SK-N-SH treated with all-trans-retinoic acid at 6 μM for 48 hours (cell line): ENCODE results near the gene ZNF184.
A peak's percentile ranks its signal among the peaks of the same experiment; 100 is the strongest.

Experiments used
- ATAC-seq: fragments of 200-7000 bp; cut with Tn5 transposase; 3 replicates; pipeline ENCODE4 v1.9.1; 2020; ENCODE audit warnings: mild to moderate bottlenecking, moderate library complexity
- ARNTL ChIP-seq: fragments of 450-650 bp; formaldehyde crosslinking; IDR thresholded peaks from 2 replicates; pipeline ENCODE4 v1.5.0; 2020; ENCODE audit warnings: low read depth, mild to moderate bottlenecking, moderate library complexity, borderline replicate concordance
- ESRRG ChIP-seq: fragments of 250-450 bp; sonication (Bioruptor Pico); IDR thresholded peaks from 2 replicates; pipeline ENCODE4 v1.6.1; 2021; ENCODE audit warnings: mild to moderate bottlenecking
- GLIS3 ChIP-seq: fragments of 250-450 bp; sonication (Bioruptor Pico); IDR thresholded peaks from 2 replicates; pipeline ENCODE4 v1.5.0; 2020; ENCODE audit warnings: mild to moderate bottlenecking, moderate library complexity
- ISL1 ChIP-seq: fragments of 250-450 bp; sonication (Bioruptor Pico); IDR thresholded peaks from 2 replicates; pipeline ENCODE4 v2.1.2; 2022; ENCODE audit warnings: mild to moderate bottlenecking, moderate library complexity
- OSR1 ChIP-seq: fragments of 250-450 bp; sonication (Bioruptor Pico); IDR thresholded peaks from 2 replicates; pipeline ENCODE4 v1.8.0; 2022; ENCODE audit warnings: moderate library complexity, mild to moderate bottlenecking, inconsistent platforms
- RARB ChIP-seq: fragments of 250-450 bp; sonication (Bioruptor Pico); IDR thresholded peaks from 2 replicates; pipeline ENCODE4 v1.8.0; 2021; ENCODE audit warnings: mild to moderate bottlenecking, moderate library complexity
- SNAI2 ChIP-seq: fragments of 250-450 bp; sonication (Bioruptor Pico); IDR thresholded peaks from 2 replicates; pipeline ENCODE4 v1.5.0; 2020; ENCODE audit warnings: mild to moderate bottlenecking, moderate library complexity
- TOX ChIP-seq: fragments of 250-450 bp; sonication (Bioruptor Pico); IDR thresholded peaks from 2 replicates; pipeline ENCODE4 v1.8.0; 2021; ENCODE audit warnings: mild to moderate bottlenecking, moderate library complexity, borderline replicate concordance
- ZC3H10 ChIP-seq: fragments of 250-450 bp; sonication (Bioruptor Pico); IDR thresholded peaks from 2 replicates; pipeline ENCODE4 v1.5.1; 2021; ENCODE audit warnings: mild to moderate bottlenecking, moderate library complexity
- ZFP3 ChIP-seq: fragments of 250-450 bp; sonication (Bioruptor Pico); IDR thresholded peaks from 2 replicates; pipeline ENCODE4 v1.5.0; 2020; ENCODE audit warnings: mild to moderate bottlenecking, moderate library complexity
- ZFP30 ChIP-seq: fragments of 450-650 bp; formaldehyde crosslinking; IDR thresholded peaks from 2 replicates; pipeline ENCODE4 v1.5.0; 2022; ENCODE audit warnings: mild to moderate bottlenecking, moderate library complexity
- ZNF565 ChIP-seq: fragments of 450-650 bp; formaldehyde crosslinking; conservative IDR thresholded peaks from 2 replicates; pipeline ENCODE4 v1.5.0; 2020; ENCODE audit warnings: low read depth, mild to moderate bottlenecking, moderate library complexity
- ZNF70 ChIP-seq: fragments of 450-650 bp; formaldehyde crosslinking; IDR thresholded peaks from 2 replicates; pipeline ENCODE4 v1.5.0; 2020; ENCODE audit warnings: mild to moderate bottlenecking, moderate library complexity
- ZNF8 ChIP-seq: fragments of 450-650 bp; formaldehyde crosslinking; IDR thresholded peaks from 2 replicates; pipeline ENCODE4 v1.5.0; 2020; ENCODE audit warnings: mild to moderate bottlenecking, moderate library complexity
- TF ChIP-seq, protein P1 (sequence below): fragments of 250-450 bp; sonication (Bioruptor Pico); IDR thresholded peaks from 2 replicates; pipeline ENCODE4 v1.8.0; 2020; ENCODE audit warnings: mild to moderate bottlenecking, moderate library complexity, borderline replicate concordance
- TF ChIP-seq, protein P2 (sequence below): fragments of 250-450 bp; sonication (Bioruptor Pico); IDR thresholded peaks from 2 replicates; pipeline ENCODE4 v1.5.1; 2020; ENCODE audit warnings: low read depth, mild to moderate bottlenecking, moderate library complexity
- TF ChIP-seq, protein P3 (sequence below): fragments of 250-450 bp; sonication (Bioruptor Pico); IDR thresholded peaks from 2 replicates; pipeline ENCODE4 v1.5.0; 2020; ENCODE audit warnings: mild to moderate bottlenecking, moderate library complexity
- TF ChIP-seq, protein P4 (sequence below): fragments of 250-450 bp; sonication (Bioruptor Pico); IDR thresholded peaks from 2 replicates; pipeline ENCODE4 v1.5.1; 2021; ENCODE audit warnings: mild to moderate bottlenecking, moderate library complexity
- TF ChIP-seq, protein P5 (sequence below): fragments of 250-450 bp; sonication (Bioruptor Pico); IDR thresholded peaks from 2 replicates; pipeline ENCODE4 v1.8.0; 2021; ENCODE audit warnings: low read depth, mild to moderate bottlenecking, moderate library complexity, borderline replicate concordance

ZNF184 gene

DNA sequence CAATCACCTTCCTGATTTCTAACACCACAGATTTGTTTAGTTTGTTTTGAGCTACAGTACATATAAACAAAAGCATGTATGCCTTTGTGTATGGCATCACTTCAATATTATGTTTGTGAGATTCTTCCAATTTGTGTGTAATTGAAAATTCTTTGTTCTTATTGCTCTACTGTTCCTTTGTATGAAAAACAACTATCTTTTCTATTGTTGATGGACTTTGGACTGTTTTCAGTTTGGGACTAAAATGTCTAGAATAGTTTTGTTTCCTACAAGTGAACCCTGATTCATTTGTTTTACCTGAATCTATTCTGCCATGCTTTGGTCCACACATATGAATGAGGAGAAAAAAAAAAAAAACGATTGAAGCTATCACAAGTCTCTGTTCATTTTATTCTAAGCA, 21.2 kb upstream of the ZNF184 start:
- no peak for TF ChIP-seq ARNTL
- no peak for TF ChIP-seq TOX (CRISPR knock-in tag)
- TF ChIP-seq ZC3H10, result no peak
- TF ChIP-seq ZNF565 (CRISPR knock-in tag), result no peak
- TF ChIP-seq, protein P1, sequence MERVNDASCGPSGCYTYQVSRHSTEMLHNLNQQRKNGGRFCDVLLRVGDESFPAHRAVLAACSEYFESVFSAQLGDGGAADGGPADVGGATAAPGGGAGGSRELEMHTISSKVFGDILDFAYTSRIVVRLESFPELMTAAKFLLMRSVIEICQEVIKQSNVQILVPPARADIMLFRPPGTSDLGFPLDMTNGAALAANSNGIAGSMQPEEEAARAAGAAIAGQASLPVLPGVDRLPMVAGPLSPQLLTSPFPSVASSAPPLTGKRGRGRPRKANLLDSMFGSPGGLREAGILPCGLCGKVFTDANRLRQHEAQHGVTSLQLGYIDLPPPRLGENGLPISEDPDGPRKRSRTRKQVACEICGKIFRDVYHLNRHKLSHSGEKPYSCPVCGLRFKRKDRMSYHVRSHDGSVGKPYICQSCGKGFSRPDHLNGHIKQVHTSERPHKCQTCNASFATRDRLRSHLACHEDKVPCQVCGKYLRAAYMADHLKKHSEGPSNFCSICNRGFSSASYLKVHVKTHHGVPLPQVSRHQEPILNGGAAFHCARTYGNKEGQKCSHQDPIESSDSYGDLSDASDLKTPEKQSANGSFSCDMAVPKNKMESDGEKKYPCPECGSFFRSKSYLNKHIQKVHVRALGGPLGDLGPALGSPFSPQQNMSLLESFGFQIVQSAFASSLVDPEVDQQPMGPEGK (CRISPR knock-in tag), result no peak
- TF ChIP-seq, protein P2, sequence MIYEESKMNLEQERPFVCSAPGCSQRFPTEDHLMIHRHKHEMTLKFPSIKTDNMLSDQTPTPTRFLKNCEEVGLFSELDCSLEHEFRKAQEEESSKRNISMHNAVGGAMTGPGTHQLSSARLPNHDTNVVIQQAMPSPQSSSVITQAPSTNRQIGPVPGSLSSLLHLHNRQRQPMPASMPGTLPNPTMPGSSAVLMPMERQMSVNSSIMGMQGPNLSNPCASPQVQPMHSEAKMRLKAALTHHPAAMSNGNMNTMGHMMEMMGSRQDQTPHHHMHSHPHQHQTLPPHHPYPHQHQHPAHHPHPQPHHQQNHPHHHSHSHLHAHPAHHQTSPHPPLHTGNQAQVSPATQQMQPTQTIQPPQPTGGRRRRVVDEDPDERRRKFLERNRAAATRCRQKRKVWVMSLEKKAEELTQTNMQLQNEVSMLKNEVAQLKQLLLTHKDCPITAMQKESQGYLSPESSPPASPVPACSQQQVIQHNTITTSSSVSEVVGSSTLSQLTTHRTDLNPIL (CRISPR knock-in tag), result no peak
- TF ChIP-seq ISL1 (CRISPR knock-in tag), result no peak
- no peak for TF ChIP-seq SNAI2
- TF ChIP-seq ZFP30 (CRISPR knock-in tag), result no peak
- no peak for TF ChIP-seq OSR1 (CRISPR knock-in tag)
- no peak for TF ChIP-seq ZNF70
- TF ChIP-seq, protein P3, sequence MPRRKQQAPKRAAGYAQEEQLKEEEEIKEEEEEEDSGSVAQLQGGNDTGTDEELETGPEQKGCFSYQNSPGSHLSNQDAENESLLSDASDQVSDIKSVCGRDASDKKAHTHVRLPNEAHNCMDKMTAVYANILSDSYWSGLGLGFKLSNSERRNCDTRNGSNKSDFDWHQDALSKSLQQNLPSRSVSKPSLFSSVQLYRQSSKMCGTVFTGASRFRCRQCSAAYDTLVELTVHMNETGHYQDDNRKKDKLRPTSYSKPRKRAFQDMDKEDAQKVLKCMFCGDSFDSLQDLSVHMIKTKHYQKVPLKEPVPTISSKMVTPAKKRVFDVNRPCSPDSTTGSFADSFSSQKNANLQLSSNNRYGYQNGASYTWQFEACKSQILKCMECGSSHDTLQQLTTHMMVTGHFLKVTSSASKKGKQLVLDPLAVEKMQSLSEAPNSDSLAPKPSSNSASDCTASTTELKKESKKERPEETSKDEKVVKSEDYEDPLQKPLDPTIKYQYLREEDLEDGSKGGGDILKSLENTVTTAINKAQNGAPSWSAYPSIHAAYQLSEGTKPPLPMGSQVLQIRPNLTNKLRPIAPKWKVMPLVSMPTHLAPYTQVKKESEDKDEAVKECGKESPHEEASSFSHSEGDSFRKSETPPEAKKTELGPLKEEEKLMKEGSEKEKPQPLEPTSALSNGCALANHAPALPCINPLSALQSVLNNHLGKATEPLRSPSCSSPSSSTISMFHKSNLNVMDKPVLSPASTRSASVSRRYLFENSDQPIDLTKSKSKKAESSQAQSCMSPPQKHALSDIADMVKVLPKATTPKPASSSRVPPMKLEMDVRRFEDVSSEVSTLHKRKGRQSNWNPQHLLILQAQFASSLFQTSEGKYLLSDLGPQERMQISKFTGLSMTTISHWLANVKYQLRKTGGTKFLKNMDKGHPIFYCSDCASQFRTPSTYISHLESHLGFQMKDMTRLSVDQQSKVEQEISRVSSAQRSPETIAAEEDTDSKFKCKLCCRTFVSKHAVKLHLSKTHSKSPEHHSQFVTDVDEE (CRISPR knock-in tag), result no peak
- TF ChIP-seq ZFP3, result no peak
- TF ChIP-seq RARB (CRISPR knock-in tag), result no peak
- no peak for TF ChIP-seq ZNF8
- TF ChIP-seq, protein P4, sequence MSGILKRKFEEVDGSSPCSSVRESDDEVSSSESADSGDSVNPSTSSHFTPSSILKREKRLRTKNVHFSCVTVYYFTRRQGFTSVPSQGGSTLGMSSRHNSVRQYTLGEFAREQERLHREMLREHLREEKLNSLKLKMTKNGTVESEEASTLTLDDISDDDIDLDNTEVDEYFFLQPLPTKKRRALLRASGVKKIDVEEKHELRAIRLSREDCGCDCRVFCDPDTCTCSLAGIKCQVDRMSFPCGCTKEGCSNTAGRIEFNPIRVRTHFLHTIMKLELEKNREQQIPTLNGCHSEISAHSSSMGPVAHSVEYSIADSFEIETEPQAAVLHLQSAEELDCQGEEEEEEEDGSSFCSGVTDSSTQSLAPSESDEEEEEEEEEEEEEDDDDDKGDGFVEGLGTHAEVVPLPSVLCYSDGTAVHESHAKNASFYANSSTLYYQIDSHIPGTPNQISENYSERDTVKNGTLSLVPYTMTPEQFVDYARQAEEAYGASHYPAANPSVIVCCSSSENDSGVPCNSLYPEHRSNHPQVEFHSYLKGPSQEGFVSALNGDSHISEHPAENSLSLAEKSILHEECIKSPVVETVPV (CRISPR knock-in tag), result no peak
- TF ChIP-seq, protein P5, sequence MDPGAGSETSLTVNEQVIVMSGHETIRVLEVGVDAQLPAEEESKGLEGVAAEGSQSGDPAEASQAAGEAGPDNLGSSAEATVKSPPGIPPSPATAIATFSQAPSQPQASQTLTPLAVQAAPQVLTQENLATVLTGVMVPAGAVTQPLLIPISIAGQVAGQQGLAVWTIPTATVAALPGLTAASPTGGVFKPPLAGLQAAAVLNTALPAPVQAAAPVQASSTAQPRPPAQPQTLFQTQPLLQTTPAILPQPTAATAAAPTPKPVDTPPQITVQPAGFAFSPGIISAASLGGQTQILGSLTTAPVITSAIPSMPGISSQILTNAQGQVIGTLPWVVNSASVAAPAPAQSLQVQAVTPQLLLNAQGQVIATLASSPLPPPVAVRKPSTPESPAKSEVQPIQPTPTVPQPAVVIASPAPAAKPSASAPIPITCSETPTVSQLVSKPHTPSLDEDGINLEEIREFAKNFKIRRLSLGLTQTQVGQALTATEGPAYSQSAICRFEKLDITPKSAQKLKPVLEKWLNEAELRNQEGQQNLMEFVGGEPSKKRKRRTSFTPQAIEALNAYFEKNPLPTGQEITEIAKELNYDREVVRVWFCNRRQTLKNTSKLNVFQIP, result no peak
- ATAC-seq, result no peak

DNA sequence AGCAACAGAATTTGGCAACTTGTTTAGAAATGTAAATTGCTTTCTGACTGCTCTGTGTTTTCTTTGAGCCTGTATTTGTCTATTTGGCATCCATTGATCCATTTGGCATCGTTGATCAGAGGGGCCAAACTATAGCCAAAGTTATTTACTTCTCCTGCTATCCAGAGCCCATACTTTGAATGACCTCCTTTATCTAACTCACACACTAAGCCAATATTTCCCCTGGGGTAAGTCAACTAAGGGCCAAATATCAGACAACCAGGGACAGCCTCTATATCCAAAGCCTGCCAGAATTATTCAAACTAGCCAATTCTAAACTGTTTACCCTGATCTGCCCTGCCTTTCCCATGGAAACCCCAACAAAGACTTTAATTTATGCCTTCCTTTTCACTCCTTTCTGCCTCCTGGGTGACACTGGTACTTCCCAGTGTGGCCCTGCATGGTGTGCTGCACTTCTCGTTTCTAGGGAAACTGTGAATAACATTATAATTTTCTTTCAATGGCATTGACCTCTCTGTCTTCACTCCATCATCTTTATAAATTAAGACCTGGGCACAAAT, 19.8 kb upstream of the ZNF184 start:
- TF ChIP-seq, protein P1 (CRISPR knock-in tag), result no peak
- no peak for TF ChIP-seq ZFP3
- TF ChIP-seq ZNF8, result no peak
- no peak for ATAC-seq

DNA sequence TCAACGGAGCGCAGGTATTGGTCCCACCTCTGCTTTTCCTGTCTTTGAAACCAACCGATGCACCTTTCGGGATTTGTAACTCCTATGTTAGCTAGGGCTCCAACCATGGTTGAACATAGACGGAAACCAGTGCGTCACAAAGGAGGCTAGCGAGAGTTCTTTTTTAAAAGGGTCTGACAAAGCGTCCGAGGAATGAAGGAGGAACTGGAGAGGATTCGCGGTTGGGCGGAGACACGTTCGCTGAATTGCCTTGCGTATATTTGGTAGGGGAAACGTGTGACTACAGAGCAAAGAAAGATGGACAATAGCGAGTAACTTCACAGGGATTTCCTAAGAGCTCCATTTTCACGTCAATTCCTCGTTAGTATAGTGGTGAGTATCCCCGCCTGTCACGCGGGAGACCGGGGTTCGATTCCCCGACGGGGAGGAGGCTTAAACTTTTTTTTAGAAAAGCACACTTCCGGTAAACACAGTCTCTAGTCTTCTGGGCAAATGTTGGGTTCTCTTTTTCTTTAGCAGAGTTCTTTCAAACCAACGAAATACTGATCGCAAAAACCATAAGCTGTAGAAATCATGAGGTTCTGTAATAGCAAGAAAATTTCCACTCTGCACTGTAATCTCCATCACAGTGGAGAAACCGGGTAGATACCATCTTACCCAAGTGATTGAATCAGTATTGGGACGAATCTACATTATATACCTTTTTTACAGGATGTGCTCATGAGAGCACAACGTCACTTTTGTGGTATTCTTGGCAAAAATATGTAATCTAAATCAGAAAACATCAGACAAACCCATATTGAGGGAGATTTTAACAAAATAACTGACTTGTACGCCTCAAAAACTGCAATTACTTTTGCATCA, 6.6 kb upstream of the ZNF184 start:
- no peak for TF ChIP-seq SNAI2
- no peak for TF ChIP-seq RARB (CRISPR knock-in tag)
- TF ChIP-seq ESRRG, result no peak
- TF ChIP-seq ZNF70, result no peak
- no peak for TF ChIP-seq ARNTL
- TF ChIP-seq GLIS3 (CRISPR knock-in tag), result no peak
- TF ChIP-seq, protein P2 (CRISPR knock-in tag), result no peak
- TF ChIP-seq ISL1 (CRISPR knock-in tag), result no peak
- TF ChIP-seq TOX (CRISPR knock-in tag), result no peak
- no peak for TF ChIP-seq OSR1 (CRISPR knock-in tag)
- peak; percentile 87 for ATAC-seq
